HL-60 (cell line): ENCODE data around the gene IFIT2.

Source experiments
- DNase-seq, 2 experiments: peaks; one replicate each; pipeline ENCODE4 v3.0.0-alpha.2; 2010 to 2020; ENCODE audit warnings: low read depth in 1 of 2, low spot score in 1 of 2
- H3K27ac ChIP-seq: fragments of 250-450 bp; sonication (Bioruptor Pico); replicated peaks from 2 replicates; pipeline ENCODE4 v1.5.1; 2020; ENCODE audit warnings: mild to moderate bottlenecking, moderate library complexity
- H3K27me3 ChIP-seq: fragments of 250-450 bp; sonication (Bioruptor Pico); 2 replicates; pipeline ENCODE4 v1.5.1; 2021; ENCODE audit warnings: mild to moderate bottlenecking, moderate library complexity; ENCODE audit not compliant: insufficient read depth, poor library complexity, severe bottlenecking
- H3K4me3 ChIP-seq: replicated peaks from 2 replicates; pipeline ENCODE4 v1.5.1; 2011; ENCODE audit warnings: mild to moderate bottlenecking, control low read depth, low read length; ENCODE audit not compliant: insufficient read depth
- CTCF ChIP-seq: IDR thresholded peaks from one replicate; pipeline ENCODE4 v1.5.1; 2011; ENCODE audit warnings: low read length, control low read depth, inconsistent platforms; ENCODE audit not compliant: insufficient read depth
- GABPA ChIP-seq: IDR thresholded peaks from 2 replicates; pipeline ENCODE4 v1.6.1; 2012; ENCODE audit warnings: low read depth
- POLR2AphosphoS5 ChIP-seq: IDR thresholded peaks from 2 replicates; pipeline ENCODE4 v1.6.1; 2012; ENCODE audit warnings: low read depth
- REST ChIP-seq: IDR thresholded peaks from 2 replicates; pipeline ENCODE4 v1.6.1; 2012; ENCODE audit warnings: low read depth; ENCODE audit not compliant: insufficient replicate concordance
- SPI1 ChIP-seq: IDR thresholded peaks from 2 replicates; pipeline ENCODE4 v1.6.1; 2012; ENCODE audit warnings: low read depth, mild to moderate bottlenecking, borderline replicate concordance

Gene IFIT2

GRCh38 chr10:89303161-89303560 lies 1.3 kb downstream of the IFIT2 start:
- DNase-seq, result no peak
- TF ChIP-seq CTCF, result no peak
- Histone ChIP-seq H3K27me3 (no peaks in the 10 kb centered on the region), H3K4me3 (no peak overlapping the region), H3K27ac (no peak overlapping the region)

- DNase-seq, result no peak
- Histone ChIP-seq H3K27ac (no peak overlapping the region), H3K27me3 (no peaks in the 10 kb centered on the region), H3K4me3 (no peak overlapping the region)
- TF ChIP-seq SPI1 (no peak), GABPA (no peak), REST (no peak), CTCF (no peak), POLR2AphosphoS5 (no peak)
These were observed 2.2 kb downstream of the IFIT2 start for GRCh38 chr10:89304026-89304425.

- no peak for DNase-seq
These were observed 2.6 kb downstream of the IFIT2 start for GRCh38 chr10:89304446-89304845.

More at GRCh38 chr10:89304446-89304845, 2.6 kb downstream of the IFIT2 start:
- H3K4me3 ChIP-seq, result no peak overlapping the region
- H3K27me3 ChIP-seq, result no peaks in the 10 kb centered on the region
- no peak overlapping the region for H3K27ac ChIP-seq
- TF ChIP-seq GABPA (no peak), SPI1 (no peak), CTCF (no peak), REST (no peak), POLR2AphosphoS5 (no peak)
